Activated CD8-positive, alpha-beta memory T cell treated with anti-CD3 and anti-CD28 coated beads, Interleukin-2, amount 50 U/mL, for 24 hours (primary cell): Measurements from ENCODE around the gene NEURL1.

ENCODE experiments used
- DNase-seq: peaks from one replicate; pipeline ENCODE4 v3.0.0-alpha.2; 2020; ENCODE audit errors: extremely low read depth

NEURL1 gene

GRCh38 chr10:103493362-103493915 is at the start of gene NEURL1:
NEURL1 (plus strand) TSS chr10:103493705; CDS start chr10:103494388, 683 bp downstream.
- DNase-seq, result no peak

GRCh38 chr10:103444478-103444877 is 49.0 kb upstream of the NEURL1 start:
- DNase-seq, result no peak

GRCh38 chr10:103445366-103445765 is 48.1 kb upstream of the NEURL1 start:
- no peak for DNase-seq

DNA sequence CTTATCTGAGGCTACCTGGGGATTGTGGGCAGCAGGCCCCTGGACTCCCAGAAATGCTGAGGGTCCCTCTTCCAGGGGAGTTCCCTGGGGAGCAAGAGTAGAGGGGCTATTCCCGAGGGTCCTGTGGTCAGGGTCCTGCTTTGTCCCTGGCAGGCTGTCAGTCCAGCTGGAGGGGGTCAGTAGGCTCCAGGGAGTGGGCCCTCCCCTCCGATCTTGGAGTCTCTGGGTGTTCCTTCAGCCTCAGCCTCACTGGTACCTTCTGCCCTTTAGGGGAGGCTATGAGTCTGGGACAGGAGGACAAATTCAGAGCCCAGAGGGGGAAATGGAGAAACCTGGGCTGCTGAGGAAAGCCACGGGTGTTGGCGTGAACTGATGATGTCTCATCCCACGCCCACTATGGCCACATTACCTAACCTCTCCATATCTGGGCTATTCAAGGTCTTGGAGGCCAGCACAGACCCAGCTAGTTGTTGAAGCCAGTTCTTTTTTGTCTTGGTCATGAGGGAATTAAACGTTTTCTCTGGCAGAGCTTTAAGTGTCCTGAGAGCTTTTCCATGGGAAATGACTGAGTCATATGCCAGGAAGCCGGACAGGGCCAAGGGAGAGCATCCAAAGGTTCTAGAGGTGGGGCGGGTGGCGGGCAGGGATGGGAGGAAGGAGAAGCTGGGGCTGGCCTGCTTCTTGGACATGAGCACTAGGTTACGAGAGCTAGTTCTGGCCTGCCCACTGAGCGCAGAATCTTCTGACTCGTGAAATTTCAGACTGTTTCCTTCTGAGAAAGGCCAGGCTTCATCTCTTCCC is 47.5 kb upstream of the NEURL1 start:
- no peak for DNase-seq

- DNase-seq, result no peak
Observed at GRCh38 chr10:103447187-103447586, 46.3 kb upstream of the NEURL1 start.

GRCh38 chr10:103448746-103449145 is 44.8 kb upstream of the NEURL1 start:
- DNase-seq, result no peak

GRCh38 chr10:103449208-103450144 is 44.0 kb upstream of the NEURL1 start:
- DNase-seq, result no peak

- no peak for DNase-seq
Observed at GRCh38 chr10:103450201-103450695, 43.3 kb upstream of the NEURL1 start.

GRCh38 chr10:103451091-103451813 is 42.3 kb upstream of the NEURL1 start:
- no peak for DNase-seq

GRCh38 chr10:103451831-103452505 is 41.5 kb upstream of the NEURL1 start, which contains the start of gene CALHM2:
CALHM2 (minus strand) TSS chr10:103452370; CDS start chr10:103449941, 2,429 bp downstream.
- no peak for DNase-seq

- DNase-seq, result no peak
Observed at GRCh38 chr10:103452506-103453230, 40.8 kb upstream of the NEURL1 start.

GRCh38 chr10:103454026-103454425 is 39.5 kb upstream of the NEURL1 start:
- DNase-seq, result no peak

- DNase-seq, result no peak
Observed at GRCh38 chr10:103455235-103455634, 38.3 kb upstream of the NEURL1 start.

DNA sequence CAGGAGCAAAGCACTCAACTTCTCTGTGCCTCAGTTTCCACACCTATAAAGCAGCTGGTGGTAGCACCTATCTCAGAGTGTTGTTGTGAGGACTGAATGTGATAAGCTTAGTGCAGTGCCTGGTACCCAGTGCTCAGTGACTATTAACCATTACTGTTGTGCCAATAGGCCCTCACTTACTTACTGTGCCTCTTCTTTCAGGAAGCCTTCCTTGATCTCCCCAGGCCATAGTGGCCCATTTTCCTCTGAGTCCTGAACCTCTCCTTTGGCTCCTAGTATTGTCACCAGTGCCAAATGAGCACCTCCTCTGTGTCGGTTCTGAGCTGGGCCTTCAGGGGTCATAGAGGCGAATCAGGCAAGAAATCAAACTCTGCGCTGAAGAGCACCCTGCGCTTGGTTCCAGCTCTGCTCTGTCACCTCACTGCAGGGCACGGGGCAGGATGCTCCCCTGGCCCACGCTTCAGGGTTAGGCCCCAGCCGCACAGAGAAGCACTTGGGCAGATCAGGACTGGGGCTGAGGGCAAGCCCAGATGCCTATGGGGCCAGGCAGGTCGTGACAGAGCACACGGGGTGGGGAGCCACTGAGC is 37.3 kb upstream of the NEURL1 start:
- no peak for DNase-seq

GRCh38 chr10:103457176-103457712 is 36.3 kb upstream of the NEURL1 start:
- no peak for DNase-seq

DNA sequence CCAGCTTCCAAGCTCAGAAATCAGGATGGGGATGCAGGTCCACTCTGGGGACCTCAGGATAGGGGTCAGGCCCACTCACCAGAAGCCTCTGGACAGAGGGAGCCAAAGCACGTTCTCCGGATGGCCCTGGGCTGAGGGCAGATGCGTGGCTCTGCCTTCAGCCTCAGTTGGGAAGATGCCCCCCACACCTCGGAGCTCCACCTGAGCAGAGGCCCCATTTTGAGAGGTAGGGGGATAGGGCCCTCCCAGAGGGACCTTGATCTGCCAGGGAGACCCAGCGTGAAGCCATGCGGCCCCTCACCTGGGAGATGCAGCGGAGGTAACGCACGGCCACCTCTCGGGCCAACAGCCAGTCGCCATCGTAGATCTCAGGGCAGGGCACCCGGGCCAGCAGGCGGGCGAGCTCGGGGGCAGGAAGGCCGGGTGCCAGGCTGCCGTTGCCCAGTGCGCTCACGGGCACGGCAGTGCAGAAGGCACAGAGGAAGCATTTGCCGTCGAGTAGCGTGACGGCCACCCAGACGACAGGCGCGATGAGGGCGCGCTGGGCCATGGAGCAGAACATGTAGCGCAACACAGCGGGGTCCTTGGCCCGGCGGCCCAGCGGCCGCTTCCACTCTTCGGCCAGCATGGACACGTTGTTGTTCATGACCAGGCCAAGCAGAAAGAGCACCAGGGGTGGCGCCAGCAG is 35.5 kb upstream of the NEURL1 start:
- no peak for DNase-seq

DNA sequence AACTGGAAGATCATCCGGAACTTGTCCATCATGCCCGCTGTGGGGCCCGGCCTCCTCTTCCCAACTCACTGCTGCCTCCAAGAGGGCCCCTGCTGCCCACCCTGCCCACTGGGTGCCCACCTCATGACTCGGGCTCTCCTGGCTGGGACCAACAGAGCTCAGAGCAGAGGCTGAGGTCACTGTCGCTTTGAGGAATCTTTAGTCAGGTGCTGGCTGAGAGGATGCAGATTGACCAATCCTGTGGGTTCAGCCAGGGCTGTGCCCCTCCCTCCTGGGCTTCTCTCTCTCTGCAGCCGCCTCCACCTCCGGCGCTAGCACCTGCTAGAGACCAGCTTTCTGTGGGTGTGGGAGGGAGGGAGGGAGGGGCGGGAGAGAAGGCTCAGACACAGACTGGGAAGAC is 34.8 kb upstream of the NEURL1 start, which contains the start of gene CALHM1:
CALHM1 (minus strand) TSS at position 181 of the 400 bp plus-strand sequence; CDS start at position 32, 149 bp downstream.
- DNase-seq, result no peak

DNA sequence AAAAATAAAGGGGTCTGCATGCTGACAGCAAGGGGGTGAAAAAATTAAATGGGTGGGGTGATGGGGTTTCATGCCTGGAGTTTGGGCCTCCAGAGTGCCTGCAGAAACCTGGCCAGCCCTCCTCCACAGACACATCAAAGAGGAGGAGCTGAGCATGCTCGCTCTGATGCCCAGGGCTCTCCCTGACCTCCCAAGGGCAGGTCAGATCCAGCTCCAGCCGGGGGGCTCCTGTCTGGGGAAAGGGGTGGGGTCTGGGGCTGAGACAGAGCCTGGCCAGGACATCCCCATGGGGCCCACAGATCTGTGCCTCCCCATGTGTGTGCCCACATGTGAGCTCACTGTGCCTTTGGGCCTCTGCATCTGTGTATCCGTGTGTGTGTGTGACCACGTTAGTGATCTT is 33.9 kb upstream of the NEURL1 start:
- DNase-seq, result no peak

DNA sequence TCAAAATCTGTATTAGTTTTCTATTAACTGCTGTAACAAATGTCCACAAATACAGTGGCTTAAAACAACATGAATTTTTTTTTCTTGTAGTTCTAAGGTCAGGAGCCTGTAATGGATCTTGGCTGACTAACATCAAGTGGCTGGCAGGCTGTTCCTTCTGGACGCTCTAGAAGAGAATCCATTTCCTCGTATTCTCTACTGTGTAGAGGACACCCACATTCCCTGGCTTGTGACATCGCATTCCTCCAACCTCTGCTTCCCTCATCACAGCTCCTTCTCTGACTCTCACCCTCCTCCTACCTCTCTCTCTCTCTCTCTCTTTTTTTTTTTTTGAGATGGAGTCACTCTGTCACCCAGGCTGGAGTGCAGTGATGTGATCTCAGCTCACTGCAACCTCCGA is 30.0 kb upstream of the NEURL1 start:
- no peak for DNase-seq
